ENCODE results near the gene KCNK1. TPM values are rescaled to one million over a fixed set of nuclear protein-coding genes. Genes with fewer than 3 reads are reported as not detected.

The KCNK1 gene
- total RNA-seq, 1 donor from 2014 or later, result not detected

- H3K27ac Mint-ChIP-seq (ENCODE audit: unreplicated experiment), result no peak overlapping the region
- H3K4me1 Mint-ChIP-seq (ENCODE audit: low read depth, unreplicated experiment), result no peaks in the 10 kb centered on the region
- no peak overlapping the region for H3K4me3 Mint-ChIP-seq (ENCODE audit: unreplicated experiment)
- no peak for TF ChIP-seq CTCF (IDR thresholded peaks at IDR 0.05; ENCODE audit: partially characterized antibody, unreplicated experiment)
- no peak for DNase-seq
- no peaks in the 10 kb centered on the region for H3K9me3 Mint-ChIP-seq (ENCODE audit: unreplicated experiment)
- H3K36me3 Mint-ChIP-seq (ENCODE audit: unreplicated experiment), result no peaks in the 10 kb centered on the region
- H3K27me3 Mint-ChIP-seq (ENCODE audit: unreplicated experiment), result peaks cover 2% of the 10 kb centered on the region
Observed at GRCh38 chr1:233584931-233585330, 29.0 kb upstream of the KCNK1 start.

- Mint-ChIP-seq H3K36me3 (ENCODE audit: unreplicated experiment) (no peaks in the 10 kb centered on the region), H3K9me3 (ENCODE audit: unreplicated experiment) (no peaks in the 10 kb centered on the region), H3K4me1 (ENCODE audit: low read depth, unreplicated experiment) (no peaks in the 10 kb centered on the region), H3K27me3 (ENCODE audit: unreplicated experiment) (no peaks in the 10 kb centered on the region), H3K4me3 (ENCODE audit: unreplicated experiment) (no peak overlapping the region), H3K27ac (ENCODE audit: unreplicated experiment) (no peak overlapping the region)
- DNase-seq, result no peak
- TF ChIP-seq CTCF (IDR thresholded peaks at IDR 0.05; ENCODE audit: partially characterized antibody, unreplicated experiment), result no peak
Observed at GRCh38 chr1:233586301-233586700, 27.6 kb upstream of the KCNK1 start.

GRCh38 chr1:233587196-233587595, 26.7 kb upstream of the KCNK1 start:
- TF ChIP-seq CTCF (IDR thresholded peaks at IDR 0.05; ENCODE audit: partially characterized antibody, unreplicated experiment), result no peak
- DNase-seq, result no peak
- no peaks in the 10 kb centered on the region for H3K27me3 Mint-ChIP-seq (ENCODE audit: unreplicated experiment)
- no peak overlapping the region for H3K4me3 Mint-ChIP-seq (ENCODE audit: unreplicated experiment)
- no peaks in the 10 kb centered on the region for H3K4me1 Mint-ChIP-seq (ENCODE audit: low read depth, unreplicated experiment)
- H3K9me3 Mint-ChIP-seq (ENCODE audit: unreplicated experiment), result no peaks in the 10 kb centered on the region
- no peak overlapping the region for H3K27ac Mint-ChIP-seq (ENCODE audit: unreplicated experiment)
- H3K36me3 Mint-ChIP-seq (ENCODE audit: unreplicated experiment), result no peaks in the 10 kb centered on the region

GRCh38 chr1:233587958-233588799, 25.7 kb upstream of the KCNK1 start:
- no peak for DNase-seq
- H3K27ac Mint-ChIP-seq (ENCODE audit: unreplicated experiment), result no peak overlapping the region

More at GRCh38 chr1:233587958-233588799, 25.7 kb upstream of the KCNK1 start:
- no peaks in the 10 kb centered on the region for H3K27me3 Mint-ChIP-seq (ENCODE audit: unreplicated experiment)
- H3K9me3 Mint-ChIP-seq (ENCODE audit: unreplicated experiment), result no peaks in the 10 kb centered on the region
- H3K36me3 Mint-ChIP-seq (ENCODE audit: unreplicated experiment), result no peaks in the 10 kb centered on the region
- H3K4me3 Mint-ChIP-seq (ENCODE audit: unreplicated experiment), result no peak overlapping the region
- TF ChIP-seq CTCF (IDR thresholded peaks at IDR 0.05; ENCODE audit: partially characterized antibody, unreplicated experiment), result no peak
- H3K4me1 Mint-ChIP-seq (ENCODE audit: low read depth, unreplicated experiment), result no peaks in the 10 kb centered on the region

All from glutamatergic neuron (in vitro differentiated cells).